Activated CD4-positive, alpha-beta T cell treated with anti-CD3 and anti-CD28 coated beads for 24 hours (primary cell): Measurements from ENCODE around the gene TRERF1.
A peak's percentile ranks its signal among the peaks of the same experiment; 100 is the strongest.
"Not testable (repeated sequence)": the region's sequence is repeated elsewhere in the genome, so short reads cannot be mapped to it uniquely, and the experiment has no call there.

Source experiments
- DNase-seq, 2 donors: peaks; one replicate each; pipeline ENCODE4 v3.0.0-alpha.2; 2020; ENCODE audit warnings: low read depth in 2 of 2

The TRERF1 gene

DNA sequence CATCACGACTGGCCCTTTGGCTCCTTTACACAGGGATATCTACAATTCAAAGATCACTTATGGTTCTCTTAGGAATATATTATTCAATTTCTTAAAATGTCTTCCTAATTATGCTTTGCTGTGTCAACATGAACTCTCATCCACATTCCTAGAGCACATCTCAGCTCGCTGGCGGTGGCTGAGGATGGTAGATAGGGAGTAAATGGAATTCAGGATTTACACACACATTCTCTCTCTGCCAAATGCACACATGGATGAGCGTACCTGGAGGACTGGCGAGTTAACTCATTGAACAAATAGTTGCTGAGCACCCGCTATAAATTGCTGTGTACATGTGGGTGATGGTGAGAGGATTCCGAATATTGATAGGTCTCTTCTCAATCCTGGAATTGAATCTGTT, 229.3 kb downstream of the TRERF1 start:
- DNase-seq = no peak

DNA sequence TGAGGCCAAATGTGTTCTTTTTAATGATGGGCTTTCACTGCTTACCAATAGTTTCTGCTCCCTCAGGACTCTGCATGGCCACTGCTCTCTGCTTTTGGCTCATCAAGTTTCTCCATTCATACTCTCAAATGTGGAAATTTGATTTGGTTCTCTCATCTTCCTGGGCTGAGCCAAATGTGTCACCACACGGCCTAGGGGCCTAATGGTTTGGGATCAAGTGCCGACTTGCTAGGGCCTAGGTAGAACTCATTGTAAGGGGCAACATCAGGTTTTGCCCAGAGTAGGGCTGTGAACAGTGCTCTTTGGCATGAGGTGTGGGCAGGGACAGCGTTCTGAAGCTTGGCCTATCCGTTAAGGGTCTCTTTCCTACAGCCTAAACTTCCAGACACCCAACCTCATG, 230.2 kb downstream of the TRERF1 start:
- DNase-seq = no peak

- no peak for DNase-seq
Measured at GRCh38 chr6:42220807-42221206, 230.9 kb downstream of the TRERF1 start.

DNA sequence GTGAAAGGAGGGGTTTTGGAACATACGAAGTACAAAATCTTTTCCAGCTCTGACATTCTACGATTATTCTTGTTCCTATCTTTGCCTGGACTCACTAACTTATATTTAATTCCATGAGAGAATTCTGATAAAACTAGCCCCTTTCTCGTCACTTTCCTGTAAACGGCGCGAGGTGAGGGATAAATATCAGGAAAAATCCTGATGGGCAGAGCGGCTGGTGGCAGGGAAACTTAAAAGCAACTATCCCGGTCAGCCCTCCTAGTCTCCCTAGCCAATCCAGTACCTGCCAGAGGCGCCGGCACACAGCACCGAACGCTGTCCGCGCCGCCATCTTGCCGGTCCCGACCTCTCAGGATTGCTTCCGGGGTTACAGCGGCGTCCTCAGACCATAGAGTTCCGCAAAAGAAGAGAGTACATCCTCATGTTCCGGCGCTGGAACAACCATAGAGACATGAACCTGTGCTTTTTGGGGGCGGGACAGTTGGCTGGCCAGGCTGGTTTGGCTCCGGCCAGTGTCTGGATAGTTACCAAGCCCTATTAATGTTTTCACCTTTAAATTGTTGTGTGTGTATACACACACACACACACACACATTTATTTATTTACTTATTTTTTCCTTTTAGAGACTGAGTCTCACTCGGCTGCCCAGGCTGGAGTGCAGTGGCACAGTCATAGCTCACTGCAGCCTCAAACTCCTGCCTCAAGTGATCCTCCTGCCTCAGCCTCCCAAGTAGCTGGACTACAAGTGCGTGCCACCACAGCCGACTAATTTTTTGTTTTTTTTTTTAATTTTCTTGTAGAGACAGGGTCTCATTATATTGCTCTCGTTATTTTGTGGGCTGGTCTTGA, 234.0 kb downstream of the TRERF1 start, which contains the start of gene MRPS10:
Gene MRPS10 (minus strand): TSS at position 343 of the 849 bp plus-strand sequence. CDS start 12 bp downstream, at position 331.
- DNase-seq = peak; percentile 81 to 86

DNA sequence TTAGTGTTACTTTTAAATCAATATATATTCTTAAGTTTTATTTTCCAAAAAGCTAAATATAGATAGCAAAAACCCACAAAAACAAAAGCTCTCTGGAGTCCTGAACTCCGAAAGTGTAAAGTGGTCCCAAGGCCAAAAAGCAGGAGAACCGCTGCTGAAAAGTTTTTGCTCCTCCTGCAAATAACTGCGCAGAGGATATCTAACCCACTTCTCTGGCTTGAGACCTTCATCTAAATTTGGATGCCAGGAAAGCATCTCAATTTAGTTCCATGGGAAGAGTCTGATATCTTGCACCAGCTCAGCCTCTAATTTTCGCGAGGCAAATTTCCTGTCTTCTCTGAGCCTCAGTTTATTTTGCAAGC, 234.6 kb downstream of the TRERF1 start:
- DNase-seq = no peak

DNA sequence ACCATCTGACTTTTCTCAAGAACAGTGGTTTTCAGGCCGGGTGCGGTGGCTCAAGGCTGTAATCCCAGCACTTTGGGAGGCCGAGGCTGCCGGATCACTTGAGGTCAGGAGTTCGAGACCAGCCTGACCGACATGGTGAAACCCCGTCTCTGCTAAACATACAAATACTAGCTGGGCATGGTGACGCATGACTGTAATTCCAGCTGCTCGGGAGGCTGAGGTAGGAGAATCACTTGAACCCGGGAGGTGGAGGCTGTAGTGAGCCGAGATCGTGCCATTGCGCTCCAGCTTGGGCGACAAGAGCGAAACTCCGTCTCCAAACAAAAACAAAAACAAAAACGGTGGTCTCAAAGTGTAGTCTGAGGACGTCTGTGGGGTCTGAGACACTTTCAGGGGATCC, 235.2 kb downstream of the TRERF1 start:
- not testable (repeated sequence) for DNase-seq

DNA sequence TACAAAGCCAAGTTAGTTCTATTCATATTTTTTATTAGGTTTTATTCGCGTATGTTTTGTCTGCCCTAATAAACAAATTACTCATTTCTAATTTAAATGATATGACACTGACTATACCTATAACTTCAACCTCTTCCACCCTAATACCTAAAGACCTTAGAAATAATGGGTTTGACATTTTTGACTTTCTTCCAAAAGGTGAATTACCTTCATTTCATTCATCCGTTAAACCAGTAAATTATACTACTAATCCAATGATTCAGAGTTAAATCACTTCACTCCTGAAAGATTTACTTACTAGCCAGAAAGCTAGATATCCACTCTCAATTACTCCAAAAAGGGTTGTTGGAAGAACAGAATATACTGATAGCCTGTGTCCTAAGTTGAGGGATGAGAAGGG, 239.3 kb downstream of the TRERF1 start:
- DNase-seq = no peak

- no peak for DNase-seq
Measured at GRCh38 chr6:42211726-42212125, 240.0 kb downstream of the TRERF1 start.

DNA sequence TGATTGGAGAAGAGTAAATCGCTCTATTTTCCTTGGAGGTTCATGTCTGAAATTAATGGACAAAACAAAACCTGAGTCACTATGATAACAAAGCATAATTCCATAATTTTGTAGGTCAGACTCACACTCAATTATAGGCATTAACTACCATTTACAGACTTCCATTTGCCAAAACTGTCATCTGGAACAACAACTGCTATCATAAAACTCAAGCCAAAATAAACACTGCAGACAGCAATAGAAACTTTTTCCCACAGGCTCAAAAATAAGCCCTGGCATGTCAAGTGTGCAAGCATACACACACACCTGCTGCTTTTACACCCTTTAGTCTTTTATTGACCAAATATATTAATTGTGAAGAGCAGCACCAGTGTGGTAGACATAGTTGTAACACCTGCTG, 241.2 kb downstream of the TRERF1 start:
- DNase-seq = no peak

DNA sequence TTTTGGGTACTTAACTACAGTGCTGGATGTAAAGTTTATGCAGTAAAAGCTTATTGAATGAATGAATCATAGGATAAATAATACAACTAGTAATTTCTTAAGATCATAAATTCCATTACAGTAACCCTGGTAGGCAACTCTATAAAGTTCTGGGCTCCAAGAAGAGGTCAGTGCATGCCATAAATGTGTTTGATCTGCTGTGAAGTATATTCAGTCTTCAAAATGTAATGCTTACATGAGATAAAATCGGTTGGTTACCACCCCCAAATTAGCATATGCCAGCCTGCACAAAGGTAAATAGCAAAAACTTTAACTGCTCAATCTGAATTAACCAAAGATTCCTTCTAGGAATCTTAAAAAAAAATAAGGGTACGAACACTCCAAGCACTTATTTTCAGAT, 244.2 kb downstream of the TRERF1 start:
- DNase-seq = not testable (repeated sequence)

- no peak for DNase-seq
Measured at GRCh38 chr6:42204768-42205282, 246.9 kb downstream of the TRERF1 start.

GRCh38 chr6:42203183-42203582, 248.5 kb downstream of the TRERF1 start:
- no peak for DNase-seq

- not testable (repeated sequence) for DNase-seq
Measured at GRCh38 chr6:42202131-42202915, 249.4 kb downstream of the TRERF1 start.

GRCh38 chr6:42201382-42201781, 250.3 kb downstream of the TRERF1 start:
- no peak for DNase-seq

DNA sequence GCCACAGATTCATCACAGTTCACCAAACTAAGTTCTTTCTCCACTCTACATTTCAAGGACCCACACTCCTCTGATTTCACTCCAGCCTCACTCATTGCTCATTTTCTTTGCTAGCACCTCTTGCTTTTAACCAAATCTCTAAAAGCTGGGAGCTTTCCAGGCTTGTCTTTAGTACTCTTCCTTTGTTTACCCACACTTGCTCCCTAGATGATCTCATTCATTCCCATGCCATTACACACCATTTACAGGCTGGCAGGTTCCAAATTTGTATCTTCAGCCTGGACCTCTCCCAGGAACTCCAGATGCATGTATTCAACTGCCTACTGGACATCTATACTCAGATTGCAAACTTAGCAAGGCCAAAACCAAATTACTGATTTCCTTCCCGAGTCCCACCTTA, 251.7 kb downstream of the TRERF1 start:
- DNase-seq = no peak

DNA sequence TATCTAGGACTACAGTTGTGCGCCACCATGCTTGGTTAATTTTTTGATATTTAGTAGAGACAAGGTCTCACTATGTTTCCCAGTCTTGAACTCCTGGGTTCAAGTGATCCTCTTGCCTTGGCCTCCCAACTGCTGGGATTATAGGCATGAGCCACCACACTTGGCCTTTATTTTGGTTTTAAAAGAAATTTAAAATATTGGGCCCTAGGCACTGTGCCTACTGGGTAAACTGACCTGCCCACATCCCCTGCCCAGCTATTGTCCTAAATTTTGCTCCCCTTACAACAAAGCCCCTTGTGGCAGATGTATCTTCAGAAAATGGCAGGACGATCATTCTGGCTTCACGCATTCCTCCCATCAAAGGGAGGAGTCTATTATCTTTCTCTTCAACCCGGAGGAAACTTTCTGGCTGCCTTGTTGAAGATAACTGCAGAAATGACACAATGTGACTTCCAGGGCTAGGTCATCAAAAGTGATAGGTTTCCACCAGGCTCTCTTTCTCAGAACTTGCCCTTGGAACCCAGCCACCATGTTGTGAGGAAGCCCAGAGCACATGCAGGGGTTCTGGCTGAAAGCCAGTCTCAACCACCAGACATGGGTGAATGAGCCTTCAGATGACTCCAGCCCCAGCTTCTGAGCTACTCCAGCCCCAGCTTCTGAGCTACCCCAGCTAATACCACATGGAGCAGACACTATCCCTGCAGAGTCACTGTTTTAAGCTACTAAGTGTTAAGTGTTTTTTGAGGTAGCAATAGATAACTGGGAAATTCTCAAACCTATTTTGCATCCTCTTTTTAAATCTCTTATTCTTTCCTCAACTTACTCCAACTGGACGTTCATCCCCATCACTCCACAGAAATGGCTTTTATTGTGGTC, 252.4 kb downstream of the TRERF1 start:
- no peak for DNase-seq

DNA sequence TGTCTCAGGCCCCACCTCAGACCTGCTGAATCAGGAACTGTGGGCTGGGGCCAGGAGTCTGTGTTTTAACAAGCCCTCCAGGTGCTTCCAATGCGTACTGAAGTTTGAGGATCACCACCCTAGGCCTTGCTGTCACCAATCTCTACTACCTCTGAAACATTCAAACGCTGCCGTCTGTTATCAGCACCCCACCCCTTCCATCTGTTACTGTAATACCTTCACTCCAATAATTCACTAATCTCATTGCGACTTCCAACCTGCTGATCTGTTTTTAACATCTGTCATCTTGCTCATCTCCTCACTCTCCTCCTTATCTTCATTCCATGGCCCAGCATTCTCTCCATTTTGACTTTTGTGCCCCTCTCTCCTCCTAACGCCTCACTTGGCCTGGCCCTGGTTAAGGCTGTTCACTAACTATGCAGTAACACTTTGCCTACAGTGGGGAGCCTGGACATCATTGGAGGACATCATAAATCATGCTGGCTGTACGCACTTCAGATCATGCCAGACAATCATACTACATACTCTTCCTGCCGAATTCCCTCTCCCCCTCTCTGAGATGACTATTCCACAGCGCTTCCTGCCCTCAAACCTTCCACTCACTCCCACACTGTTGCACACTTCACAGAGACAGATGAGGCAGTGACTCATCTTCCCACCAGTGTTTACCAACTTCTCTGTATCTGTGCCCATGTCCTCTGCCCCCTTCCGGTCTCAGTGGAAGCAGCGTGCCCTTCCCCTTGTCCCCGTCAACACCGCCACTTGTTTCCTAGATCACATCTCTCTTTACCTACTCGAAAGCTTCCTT, 254.0 kb downstream of the TRERF1 start:
- DNase-seq = no peak

DNA sequence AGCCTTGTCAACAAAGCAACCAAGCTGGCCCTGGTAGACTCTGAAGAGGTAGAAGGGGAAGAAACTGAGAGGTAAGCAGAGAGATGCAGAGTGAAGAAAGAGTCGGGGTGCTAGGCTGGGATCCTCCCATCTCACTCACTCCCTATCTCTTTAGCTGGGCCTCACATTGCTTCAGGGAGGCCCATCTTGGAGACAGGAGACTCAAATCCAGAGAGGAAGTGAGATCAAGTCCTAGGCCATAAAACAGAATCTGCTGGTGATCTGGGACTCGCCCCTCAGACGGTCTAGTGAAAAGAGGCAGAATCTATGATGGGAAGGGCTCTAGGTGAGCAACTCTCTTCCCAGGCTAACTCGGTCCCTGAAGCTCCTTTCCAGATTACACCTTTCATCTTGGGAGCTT, 256.3 kb downstream of the TRERF1 start:
- DNase-seq = no peak

GRCh38 chr6:42194056-42194455, 257.7 kb downstream of the TRERF1 start:
- DNase-seq = no peak

- no peak for DNase-seq
Measured at GRCh38 chr6:42193491-42193894, 258.2 kb downstream of the TRERF1 start.

GRCh38 chr6:42192385-42192784, 259.3 kb downstream of the TRERF1 start:
- DNase-seq = not testable (repeated sequence)
